ENCODE results near the gene DHRS1.

The DHRS1 gene

GRCh38 chr14:24267516-24267915 is 32.1 kb downstream of the DHRS1 start:
- H3K27ac ChIP-seq = peak overlapping the region; percentile 96
- ChIA-PET POLR2A (ENCODE audit: low non-redundant PET) (interaction anchor here (0.5 kb wide), 1 partner anchor 21 kb away, joined by 3 read pairs; no protein-coding TSS in a partner anchor), CTCF (interaction anchor here (0.6 kb wide), 1 partner anchor 30 kb away, joined by 3 read pairs; no protein-coding TSS in a partner anchor)
- no peak for TF ChIP-seq CTCF (conservative IDR thresholded peaks at IDR 0.05; ENCODE audit: low read depth)
- no peak for DNase-seq (ENCODE audit: low spot score)

- no peak for DNase-seq (ENCODE audit: low spot score)
- H3K27ac ChIP-seq = peak overlapping the region; percentile 96
- CTCF ChIA-PET = interaction anchor here (0.6 kb wide), 1 partner anchor 31 kb away, joined by 3 read pairs; no protein-coding TSS in a partner anchor
- POLR2A ChIA-PET (ENCODE audit: low non-redundant PET) = no interaction called here
- no peak for TF ChIP-seq CTCF (conservative IDR thresholded peaks at IDR 0.05; ENCODE audit: low read depth)
Measured at GRCh38 chr14:24266344-24267244, 33.0 kb downstream of the DHRS1 start.

GRCh38 chr14:24264298-24264697 is 35.3 kb downstream of the DHRS1 start:
- POLR2A ChIA-PET (ENCODE audit: low non-redundant PET) = interaction anchor here (0.7 to 1.1 kb wide), 2 partner anchors 22 to 35 kb away, joined by 3 read pairs; partner anchors contain the start of genes DHRS1, NOP9 and TINF2
- CTCF ChIA-PET = interaction anchor here (0.5 to 2.4 kb wide), 4 partner anchors 22 to 148 kb away, joined by 3 to 11 read pairs (median 3); partner anchors contain the start of genes LTB4R and TINF2
- H3K27ac ChIP-seq = peak overlapping the region; percentile 96
- TF ChIP-seq CTCF (conservative IDR thresholded peaks at IDR 0.05; ENCODE audit: low read depth) = no peak
- peak; percentile 65 for DNase-seq (ENCODE audit: low spot score)

- CTCF ChIA-PET = interaction anchor here (0.5 to 2.4 kb wide), 4 partner anchors 21 to 148 kb away, joined by 3 to 11 read pairs (median 3); partner anchors contain the start of genes LTB4R and TINF2
- TF ChIP-seq CTCF (conservative IDR thresholded peaks at IDR 0.05; ENCODE audit: low read depth) = no peak
- peak overlapping the region; percentile 96 for H3K27ac ChIP-seq
- DNase-seq (ENCODE audit: low spot score) = peak; percentile 56
- POLR2A ChIA-PET (ENCODE audit: low non-redundant PET) = interaction anchor here (0.7 to 1.1 kb wide), 2 partner anchors 21 to 35 kb away, joined by 3 read pairs; partner anchors contain the start of genes DHRS1, NOP9 and TINF2
Measured at GRCh38 chr14:24263848-24264247, 35.7 kb downstream of the DHRS1 start.

- no peak for TF ChIP-seq CTCF (conservative IDR thresholded peaks at IDR 0.05; ENCODE audit: low read depth)
- H3K27ac ChIP-seq = peak within 1 kb of the TSS; percentile 96
- peak; percentile 30 for DNase-seq (ENCODE audit: low spot score)
- POLR2A ChIA-PET (ENCODE audit: low non-redundant PET) = interaction anchor here (0.8 to 1.1 kb wide), 2 partner anchors 21 kb away, joined by 3 read pairs; partner anchors contain the start of gene TINF2
- CTCF ChIA-PET = interaction anchor here (0.6 to 2.4 kb wide), 4 partner anchors 20 to 129 kb away, joined by 3 to 11 read pairs (median 4); partner anchors contain the start of genes LTB4R and TINF2
Measured at GRCh38 chr14:24262821-24263733, 36.5 kb downstream of the DHRS1 start, which contains the start of gene TGM1. Gene TGM1 (minus strand): TSS chr14:24263177. CDS start chr14:24262352, 825 bp downstream.

Data from RWPE1 (cell line).